GM19468 (cell line): ENCODE results near the gene MMP3.

Source experiments
- ATAC-seq: cut with Tn5 transposase; IDR thresholded peaks from one replicate; pipeline ENCODE4 v1.9.1; 2021; ENCODE audit warnings: mild to moderate bottlenecking, moderate library complexity, moderate number of reproducible peaks; ENCODE audit not compliant: unreplicated experiment; ENCODE audit errors: extremely low read depth

Gene MMP3

DNA sequence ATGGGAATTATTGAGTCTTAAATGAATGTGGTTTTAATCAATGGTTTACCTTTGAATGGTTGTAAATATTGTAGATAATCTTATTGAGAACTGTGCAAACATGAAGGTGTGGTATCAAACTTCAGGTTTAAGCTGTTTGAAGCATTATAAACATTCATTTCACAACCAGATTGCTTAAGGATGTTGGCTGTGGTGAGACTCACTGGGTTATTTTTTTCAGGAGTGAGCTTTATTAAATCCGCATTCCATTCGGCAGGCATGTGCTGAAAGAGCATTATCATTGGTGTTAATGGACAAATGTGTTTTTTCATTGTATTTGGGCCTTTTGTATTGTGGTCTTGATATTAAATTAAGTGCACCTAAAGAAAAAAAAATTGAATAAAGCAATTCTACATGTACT, 9.7 kb downstream of the MMP3 start:
- ATAC-seq, result no peak

GRCh38 chr11:102832612-102833011, 10.8 kb downstream of the MMP3 start:
- ATAC-seq, result no peak

GRCh38 chr11:102831489-102832440, 11.6 kb downstream of the MMP3 start:
- no peak for ATAC-seq

- ATAC-seq, result no peak
Measured at GRCh38 chr11:102831128-102831488, 12.3 kb downstream of the MMP3 start.

DNA sequence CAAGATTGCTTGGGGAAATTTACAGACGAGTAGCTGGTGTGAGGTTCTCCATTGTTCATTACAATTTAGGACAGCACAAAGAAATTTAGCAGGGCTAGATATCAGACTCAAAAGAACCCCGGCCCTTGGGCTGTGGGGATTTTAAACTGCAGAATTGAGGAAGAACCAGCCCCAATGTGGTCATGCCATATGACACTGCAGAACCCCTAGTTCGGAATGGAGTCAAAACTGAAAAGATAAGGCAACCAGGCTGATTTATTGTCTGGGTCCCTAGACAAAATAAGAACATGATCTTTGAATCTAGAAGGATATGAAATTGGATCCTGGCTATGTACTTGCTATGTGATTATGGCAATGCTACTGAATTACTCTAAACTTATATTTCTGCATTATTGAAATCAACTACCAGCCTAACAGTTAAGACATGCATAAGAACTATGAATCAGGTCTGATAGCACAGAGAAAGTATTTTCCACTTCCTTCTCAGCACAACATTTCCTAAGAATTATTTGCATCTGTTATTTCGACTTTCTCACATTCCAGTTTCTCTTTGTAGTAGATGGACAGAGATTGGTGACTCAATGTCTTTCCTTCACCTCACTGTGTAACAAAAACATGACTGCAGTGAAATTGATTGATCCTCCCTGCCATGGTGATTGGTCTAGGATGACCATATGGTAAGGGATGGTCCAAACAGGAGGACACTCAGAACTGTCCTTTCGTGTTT, 13.2 kb downstream of the MMP3 start:
- no peak for ATAC-seq

DNA sequence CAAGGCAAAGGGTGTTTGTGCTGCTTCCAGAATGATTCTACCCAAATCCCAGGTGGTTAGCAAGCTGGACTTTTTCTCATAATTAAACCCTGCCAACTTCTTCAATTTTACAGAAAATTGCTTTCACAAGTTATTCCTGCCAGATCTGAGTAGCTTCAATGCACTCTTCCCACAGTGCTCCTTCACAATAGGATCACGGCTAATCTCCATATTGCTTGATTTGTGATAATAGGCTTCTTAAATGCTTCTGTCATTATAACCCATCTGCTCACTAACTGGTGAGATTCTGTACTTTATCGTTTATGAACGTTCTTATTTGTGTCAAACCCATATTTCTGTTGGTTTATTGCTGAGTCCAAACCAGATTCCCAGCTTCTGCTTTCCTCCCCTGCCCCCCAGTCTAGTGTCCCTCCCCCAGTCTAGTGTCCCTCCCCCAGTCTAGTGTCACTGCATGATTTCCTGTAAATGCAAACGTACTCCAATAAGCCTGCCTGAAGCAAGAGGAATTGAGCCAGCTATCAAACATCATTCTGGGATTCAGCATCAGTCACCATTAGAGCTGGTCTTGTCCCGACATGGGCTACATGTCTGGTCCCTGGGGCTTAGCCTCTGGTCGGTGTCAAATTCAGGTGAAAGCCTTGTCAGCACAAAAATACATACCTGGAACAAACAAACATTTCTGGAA, 14.0 kb downstream of the MMP3 start:
- ATAC-seq, result no peak

DNA sequence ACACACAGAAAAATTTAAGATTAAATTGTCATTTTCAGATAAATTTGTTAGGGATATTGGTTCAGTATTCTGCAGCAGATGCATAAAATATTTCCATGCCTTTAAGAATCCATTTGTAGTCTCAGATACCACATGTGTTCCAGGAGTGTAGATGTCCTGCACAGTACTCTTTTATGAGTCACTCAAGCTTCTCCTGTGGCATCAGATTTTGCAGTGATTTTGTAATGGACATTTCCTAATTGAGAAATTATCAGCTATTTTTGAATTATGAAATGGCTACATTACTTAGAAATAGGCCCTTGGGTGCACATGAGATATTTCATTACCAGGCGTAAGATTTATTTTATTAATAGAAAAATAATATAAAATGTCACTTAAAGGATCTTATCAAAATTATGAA, 18.9 kb downstream of the MMP3 start:
- ATAC-seq, result no peak

DNA sequence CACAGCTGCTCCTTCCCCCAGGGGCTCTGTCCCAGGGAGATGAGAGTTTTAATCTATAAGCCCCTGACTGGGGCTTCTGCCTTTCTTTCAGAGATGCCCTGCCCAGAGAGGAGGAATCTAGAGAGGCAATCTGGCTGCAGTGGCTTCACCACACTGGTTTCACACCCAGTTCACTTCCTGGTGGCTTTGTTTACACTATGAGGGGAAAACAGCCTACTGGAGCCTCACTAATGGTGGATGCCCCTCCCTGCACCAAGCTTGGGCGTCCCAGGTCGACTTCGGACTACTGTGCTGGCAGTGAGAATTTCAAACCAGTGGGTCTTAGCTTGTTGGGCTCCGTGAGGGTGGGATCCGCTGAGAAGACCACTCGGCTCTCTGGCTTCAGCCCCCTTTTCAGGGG, 23.9 kb downstream of the MMP3 start:
- ATAC-seq, result no peak

GRCh38 chr11:102813484-102813883, 29.9 kb downstream of the MMP3 start:
- no peak for ATAC-seq

DNA sequence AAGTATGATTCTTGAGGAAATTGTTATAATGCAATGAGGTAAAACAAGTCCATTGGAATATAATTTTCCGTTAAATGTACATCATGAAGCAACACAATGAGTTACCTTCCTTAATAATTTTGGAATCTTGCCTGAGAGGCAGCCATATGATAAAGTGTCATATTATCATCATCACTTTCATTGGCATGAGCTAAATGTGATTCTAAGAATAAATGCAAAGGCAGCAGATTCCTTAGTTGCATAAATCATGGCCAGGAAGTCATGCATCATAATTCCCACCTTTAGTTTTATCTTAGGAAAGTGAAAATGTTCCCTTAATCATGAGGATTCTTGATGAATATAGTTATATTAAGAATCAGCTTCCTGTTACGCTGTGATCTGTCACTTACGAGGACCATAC, 31.2 kb downstream of the MMP3 start:
- ATAC-seq, result no peak

DNA sequence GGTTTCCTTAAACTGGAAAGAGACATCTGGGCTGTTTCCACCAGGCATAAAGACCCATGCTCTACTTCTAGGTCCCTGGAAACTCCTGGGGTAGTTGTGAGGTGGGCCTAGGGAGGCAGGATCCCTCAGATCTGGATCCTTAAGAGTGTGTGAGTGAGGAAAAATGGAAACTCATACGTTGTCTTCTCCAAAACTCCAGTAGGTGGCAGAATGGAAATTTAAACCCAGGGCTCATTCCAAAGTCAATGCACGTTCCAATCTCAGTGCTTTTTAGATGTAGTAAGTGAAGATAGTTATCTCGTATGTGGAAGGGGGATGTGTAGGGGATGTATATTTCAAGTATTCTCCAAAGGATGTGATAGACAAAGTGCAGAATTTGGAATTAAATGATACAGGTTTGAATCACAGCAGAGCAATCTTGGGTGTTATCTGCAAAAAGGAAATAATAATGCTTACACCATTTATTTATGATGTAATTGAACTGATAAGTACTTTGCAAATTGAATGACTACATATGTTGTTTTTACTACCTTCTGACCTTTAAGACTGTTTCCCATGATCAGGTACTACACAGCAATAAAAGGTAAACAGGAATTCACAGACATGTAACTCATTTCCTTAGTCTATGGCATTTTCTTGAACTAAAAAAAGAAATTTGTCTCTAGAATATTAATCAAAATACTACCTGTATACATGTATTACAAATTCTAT, 32.3 kb downstream of the MMP3 start:
- ATAC-seq, result no peak

GRCh38 chr11:102809971-102810370, 33.4 kb downstream of the MMP3 start:
- no peak for ATAC-seq

DNA sequence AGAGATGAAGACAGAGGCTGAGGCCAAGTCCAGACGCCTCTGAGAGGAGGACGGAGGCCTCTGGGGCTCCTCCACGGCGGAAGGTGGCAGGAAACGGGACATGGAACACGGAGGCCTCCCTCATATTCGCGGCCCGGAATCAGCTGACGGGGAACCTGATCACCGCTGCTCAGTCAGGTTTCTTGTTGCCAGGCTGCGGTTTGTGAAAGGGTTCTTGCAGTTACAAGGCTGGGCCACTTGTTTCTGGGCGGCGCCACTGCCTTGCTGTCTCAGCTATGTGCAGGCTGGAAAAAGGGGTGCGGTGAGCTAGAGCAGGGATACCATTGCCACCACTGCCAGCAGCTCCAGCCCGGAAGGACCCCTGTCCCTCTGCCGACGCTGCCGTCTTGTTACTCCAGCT, 35.5 kb downstream of the MMP3 start:
- no peak for ATAC-seq

- no peak for ATAC-seq
Measured at GRCh38 chr11:102806296-102806695, 37.1 kb downstream of the MMP3 start.

- no peak for ATAC-seq
Measured at GRCh38 chr11:102802341-102802740, 41.1 kb downstream of the MMP3 start.

DNA sequence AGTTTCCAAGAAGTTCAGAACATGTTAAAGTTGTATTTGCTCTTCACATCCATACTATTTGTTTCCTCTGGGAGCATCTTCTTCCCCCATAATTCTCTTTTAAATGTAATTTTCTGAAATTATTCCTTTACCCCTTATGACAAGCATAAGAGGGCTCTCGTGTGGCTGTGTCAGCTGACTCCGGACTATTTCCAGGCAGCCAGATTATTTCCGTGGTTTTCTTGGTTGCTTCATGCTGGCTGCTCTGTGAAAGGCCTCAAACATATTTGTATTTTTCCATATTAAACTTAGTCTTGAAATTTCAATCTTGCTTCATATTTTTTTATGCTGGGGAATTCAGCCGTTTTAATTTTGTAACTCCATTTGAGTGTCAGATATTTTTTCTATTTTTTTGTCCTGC, 42.6 kb downstream of the MMP3 start:
- no peak for ATAC-seq

GRCh38 chr11:102799681-102800340, 43.6 kb downstream of the MMP3 start:
- no peak for ATAC-seq

- no peak for ATAC-seq
Measured at GRCh38 chr11:102798012-102798746, 45.2 kb downstream of the MMP3 start, which contains the start of gene MMP1. Gene MMP1 (minus strand): TSS chr11:102798160. CDS start chr11:102798092, 68 bp downstream.

GRCh38 chr11:102794382-102794781, 49.0 kb downstream of the MMP3 start:
- peak; percentile 28 for ATAC-seq
